RWPE2 (cell line): Measurements from ENCODE around the gene TBK1.

Source experiments
- ATAC-seq: fragments of 200-7000 bp; cut with Tn5 transposase; 3 replicates; pipeline ENCODE4 v1.9.1; 2021; ENCODE audit warnings: low read depth
- DNase-seq: peaks from one replicate; pipeline ENCODE4 v3.0.0-alpha.2; 2020; ENCODE audit warnings: low spot score
- H3K27ac ChIP-seq: fragments of 450-650 bp; 2 replicates; pipeline ENCODE4 v1.5.1; 2017; ENCODE audit warnings: mild to moderate bottlenecking; ENCODE audit not compliant: poor library complexity, severe bottlenecking
- H3K27me3 ChIP-seq: fragments of 250-450 bp; sonication (Bioruptor Pico); 2 replicates; pipeline ENCODE4 v1.5.1; 2021; ENCODE audit warnings: mild to moderate bottlenecking, moderate library complexity; ENCODE audit not compliant: insufficient read depth, poor library complexity, severe bottlenecking
- H3K36me3 ChIP-seq: fragments of 250-450 bp; sonication (Bioruptor Pico); 2 replicates; pipeline ENCODE4 v1.5.1; 2020; ENCODE audit warnings: low read depth, mild to moderate bottlenecking, moderate library complexity
- H3K4me1 ChIP-seq: fragments of 250-450 bp; sonication (Bioruptor Pico); 2 replicates; pipeline ENCODE4 v1.5.1; 2021; ENCODE audit warnings: mild to moderate bottlenecking, moderate library complexity; ENCODE audit not compliant: insufficient read depth, poor library complexity, severe bottlenecking
- H3K4me3 ChIP-seq: fragments of 250-450 bp; sonication (Bioruptor Pico); 2 replicates; pipeline ENCODE4 v1.5.1; 2021; ENCODE audit warnings: mild to moderate bottlenecking, moderate library complexity; ENCODE audit not compliant: severe bottlenecking
- H3K9me3 ChIP-seq: fragments of 250-450 bp; sonication (Bioruptor Pico); 2 replicates; pipeline ENCODE4 v1.5.1; 2021; ENCODE audit warnings: mild to moderate bottlenecking, moderate library complexity; ENCODE audit not compliant: severe bottlenecking
- CTCF ChIP-seq: fragments of 450-650 bp; IDR thresholded peaks from one replicate; pipeline ENCODE4 v1.5.1; 2017; ENCODE audit warnings: mild to moderate bottlenecking, moderate library complexity; ENCODE audit not compliant: poor library complexity, severe bottlenecking

Gene TBK1

GRCh38 chr12:64549108-64549507 lies 97.2 kb downstream of the TBK1 start:
- no peaks in the 10 kb centered on the region for H3K27me3 ChIP-seq
- no peaks in the 10 kb centered on the region for H3K36me3 ChIP-seq
- no peaks in the 10 kb centered on the region for H3K9me3 ChIP-seq
- DNase-seq (no peak), ATAC-seq (no peak)
- no peak overlapping the region for H3K4me3 ChIP-seq
- no peaks in the 10 kb centered on the region for H3K4me1 ChIP-seq
- no peak for TF ChIP-seq CTCF
- H3K27ac ChIP-seq = no peak overlapping the region

- Histone ChIP-seq H3K9me3 (no peaks in the 10 kb centered on the region), H3K36me3 (no peaks in the 10 kb centered on the region), H3K27ac (no peak overlapping the region), H3K27me3 (no peaks in the 10 kb centered on the region), H3K4me3 (no peak overlapping the region), H3K4me1 (no peaks in the 10 kb centered on the region)
- DNase-seq = no peak
- no peak for ATAC-seq
- no peak for TF ChIP-seq CTCF
Measured at GRCh38 chr12:64550755-64551154, 98.8 kb downstream of the TBK1 start.

- no peak for TF ChIP-seq CTCF
- no peaks in the 10 kb centered on the region for H3K9me3 ChIP-seq
Measured at GRCh38 chr12:64551676-64552075, 99.8 kb downstream of the TBK1 start.

More at GRCh38 chr12:64551676-64552075, 99.8 kb downstream of the TBK1 start:
- Histone ChIP-seq H3K27me3 (no peaks in the 10 kb centered on the region), H3K27ac (no peak overlapping the region), H3K36me3 (no peaks in the 10 kb centered on the region), H3K4me3 (no peak overlapping the region), H3K4me1 (no peaks in the 10 kb centered on the region)
- DNase-seq (no peak), ATAC-seq (no peak)
